AG04450 (cell line): ENCODE results near the gene FCHO2. TPM values are rescaled to one million over a fixed set of nuclear protein-coding genes. Genes with fewer than 3 reads are reported as not detected.
"Not testable (repeated sequence)": the region's sequence is repeated elsewhere in the genome, so short reads cannot be mapped to it uniquely, and the experiment has no call there.

Experiments
- CTCF ChIA-PET: fragments of 300-600, 350-600 bp; formaldehyde crosslinking; extraction: SDS; loops from one replicate; lab custom pipeline; 2022; ENCODE audit warnings: antibody characterized with exemption, inconsistent platforms; lab: Charles Lee
- POLR2A ChIA-PET: fragments of 350-600 bp; formaldehyde crosslinking; extraction: SDS; loops from one replicate; lab custom pipeline; 2021; ENCODE audit warnings: antibody characterized with exemption, inconsistent platforms; lab: Yijun Ruan, JAX
- DNase-seq: peaks from one replicate; pipeline ENCODE4 v3.0.0-alpha.2; 2011; ENCODE audit warnings: low read depth, low spot score
- H3K27ac ChIP-seq: one replicate; pipeline ENCODE4 v1.5.1; 2012; ENCODE audit warnings: low read depth, low read length, control low read depth
- H3K27me3 ChIP-seq: one replicate; pipeline ENCODE4 v1.6.0; 2012; ENCODE audit warnings: low read length; ENCODE audit not compliant: control insufficient read depth, insufficient read depth
- H3K4me3 ChIP-seq: 2 replicates; pipeline ENCODE4 v1.5.1; 2011; ENCODE audit warnings: mild to moderate bottlenecking, low read depth, low read length, control low read depth
- H3K9me3 ChIP-seq: 2 replicates; pipeline ENCODE4 v1.5.1; 2012; ENCODE audit warnings: low read length; ENCODE audit not compliant: control insufficient read depth, insufficient read depth
- CTCF ChIP-seq: IDR thresholded peaks from 2 replicates; pipeline ENCODE4 v1.5.1; 2011; ENCODE audit warnings: low read depth, low read length, control low read depth, inconsistent platforms
- polyA plus RNA-seq: library from polyadenylated mRNA; depleted of rRNA; stranded (reverse); fragments of >200 nt; gene quantifications from 2 replicates; pipeline ENCODE4 v1.2.3, GENCODE V29; 2011

FCHO2 gene
- polyA plus RNA-seq, 1 experiment: 10.4 TPM

- Histone ChIP-seq H3K9me3 (no peaks in the 10 kb centered on the region), H3K27ac (no peak overlapping the region), H3K27me3 (no peaks in the 10 kb centered on the region), H3K4me3 (no peak overlapping the region)
- DNase-seq: no peak
- POLR2A ChIA-PET: no interaction called here
- CTCF ChIA-PET: no interaction called here
- no peak for TF ChIP-seq CTCF
Observed at GRCh38 chr5:73019766-73020165, 63.9 kb downstream of the FCHO2 start.

GRCh38 chr5:73022471-73023169 lies 66.8 kb downstream of the FCHO2 start:
- Histone ChIP-seq H3K4me3 (no peak overlapping the region), H3K27me3 (no peaks in the 10 kb centered on the region), H3K9me3 (no peaks in the 10 kb centered on the region), H3K27ac (no peak overlapping the region)
- ChIA-PET POLR2A (no interaction called here), CTCF (no interaction called here)
- TF ChIP-seq CTCF: no peak
- no peak for DNase-seq

GRCh38 chr5:73024946-73025544 lies 69.2 kb downstream of the FCHO2 start:
- DNase-seq, POLR2A ChIA-PET: not testable (repeated sequence)
- CTCF ChIA-PET: interaction anchor here (0.6 to 1.1 kb wide), 2 partner anchors 9 to 191 kb away, joined by 3 read pairs; no protein-coding TSS in a partner anchor

GRCh38 chr5:73027361-73027760 lies 71.5 kb downstream of the FCHO2 start:
- TF ChIP-seq CTCF: 0 out of 2 replicates have a peak, but pooled peaks have one; percentile 15
- Histone ChIP-seq H3K4me3 (no peak overlapping the region), H3K9me3 (no peaks in the 10 kb centered on the region), H3K27ac (no peak overlapping the region), H3K27me3 (no peaks in the 10 kb centered on the region)
- ChIA-PET CTCF (no interaction called here), POLR2A (no interaction called here)
- DNase-seq: no peak

More at GRCh38 chr5:73024946-73025544, 69.2 kb downstream of the FCHO2 start:
- not testable (repeated sequence) for H3K27ac ChIP-seq, H3K27me3 ChIP-seq, H3K9me3 ChIP-seq, H3K4me3 ChIP-seq

GRCh38 chr5:73027816-73028215 lies 72.0 kb downstream of the FCHO2 start:
- DNase-seq: no peak

More at GRCh38 chr5:73027816-73028215, 72.0 kb downstream of the FCHO2 start:
- Histone ChIP-seq H3K27ac (no peak overlapping the region), H3K4me3 (no peak overlapping the region), H3K27me3 (no peaks in the 10 kb centered on the region), H3K9me3 (no peaks in the 10 kb centered on the region)
- ChIA-PET POLR2A (no interaction called here), CTCF (no interaction called here)
- TF ChIP-seq CTCF: no peak
